Measurements from ENCODE around the gene LDAH.

Gene LDAH

GRCh38 chr2:20678086-20678395, 144.9 kb downstream of the LDAH start:
- DNase-seq = no peak

DNA sequence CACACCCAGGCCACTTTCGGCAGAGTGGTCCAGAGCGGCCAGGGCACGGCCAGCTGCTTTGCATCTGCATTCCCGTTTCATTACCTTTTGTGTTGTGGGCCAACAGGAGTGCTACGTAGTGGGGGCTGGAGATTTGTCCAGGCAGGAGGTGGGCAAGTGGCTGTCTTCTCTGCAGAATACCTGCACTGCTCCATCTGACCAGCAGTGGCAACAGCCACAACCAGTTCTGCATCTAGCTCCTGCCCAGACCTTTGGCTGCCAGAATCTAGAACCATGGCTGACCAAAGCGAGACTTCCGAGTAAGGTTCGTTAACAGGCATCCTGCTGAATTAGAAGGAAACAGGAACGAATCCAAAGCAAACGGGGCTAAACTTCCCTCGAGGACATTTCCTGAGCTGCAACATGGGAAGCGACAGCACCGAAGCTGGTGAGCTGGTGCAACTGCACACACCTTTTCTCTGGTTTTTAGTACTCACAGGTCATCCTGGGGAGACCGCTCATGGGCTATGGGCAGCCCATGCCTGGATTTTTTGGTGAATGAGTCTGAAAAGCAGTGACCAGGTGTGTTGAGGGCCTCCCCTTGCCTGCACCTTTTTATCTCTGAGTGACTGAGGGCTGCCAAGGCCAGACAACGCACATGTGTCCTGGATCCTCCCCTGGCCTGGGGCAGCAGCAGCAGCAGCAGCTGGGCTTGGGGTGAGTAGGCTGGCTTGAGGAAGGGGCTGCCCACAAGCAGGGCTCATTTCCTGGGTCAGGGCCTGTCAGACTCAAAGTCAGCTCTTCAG, 145.4 kb downstream of the LDAH start:
- no peak for DNase-seq

GRCh38 chr2:20676353-20677215, 146.3 kb downstream of the LDAH start:
- DNase-seq = no peak

- peak; percentile 33 for DNase-seq
Observed at GRCh38 chr2:20675701-20676352, 147.1 kb downstream of the LDAH start.

- peak; percentile 13 for DNase-seq
Observed at GRCh38 chr2:20674974-20675679, 147.8 kb downstream of the LDAH start.

DNA sequence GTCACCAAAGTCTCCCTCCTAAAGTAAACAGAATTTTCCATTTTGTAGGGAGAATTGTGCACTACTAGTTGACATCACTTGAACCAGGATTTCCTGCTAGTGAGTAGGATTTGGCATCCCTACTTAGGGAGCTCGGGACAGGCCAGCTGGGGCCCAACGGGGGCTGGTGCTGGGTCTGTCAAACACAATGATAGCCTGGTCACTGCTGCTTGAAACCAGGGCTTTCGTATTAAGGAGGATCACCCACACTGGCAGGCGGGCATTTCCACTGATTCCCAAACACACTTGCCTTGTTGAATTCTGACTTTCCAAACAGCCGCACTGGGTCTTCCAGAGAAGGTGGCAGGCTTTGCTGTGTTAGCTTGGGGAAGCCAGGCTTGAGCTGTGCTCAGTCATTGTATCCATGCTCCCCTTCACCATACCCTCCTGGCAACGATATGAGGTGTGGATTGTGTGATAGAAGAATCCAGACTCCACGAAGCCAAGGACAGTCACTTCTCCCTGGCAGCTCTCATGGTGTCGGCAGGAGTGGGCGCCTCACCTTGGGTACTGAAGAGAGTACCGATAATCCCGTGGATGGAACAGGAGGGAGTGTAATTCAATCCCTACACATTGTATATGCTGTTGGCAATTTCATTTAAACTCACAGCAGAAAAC, 148.5 kb downstream of the LDAH start:
- no peak for DNase-seq

- no peak for DNase-seq
Observed at GRCh38 chr2:20673686-20674308, 149.1 kb downstream of the LDAH start.

DNA sequence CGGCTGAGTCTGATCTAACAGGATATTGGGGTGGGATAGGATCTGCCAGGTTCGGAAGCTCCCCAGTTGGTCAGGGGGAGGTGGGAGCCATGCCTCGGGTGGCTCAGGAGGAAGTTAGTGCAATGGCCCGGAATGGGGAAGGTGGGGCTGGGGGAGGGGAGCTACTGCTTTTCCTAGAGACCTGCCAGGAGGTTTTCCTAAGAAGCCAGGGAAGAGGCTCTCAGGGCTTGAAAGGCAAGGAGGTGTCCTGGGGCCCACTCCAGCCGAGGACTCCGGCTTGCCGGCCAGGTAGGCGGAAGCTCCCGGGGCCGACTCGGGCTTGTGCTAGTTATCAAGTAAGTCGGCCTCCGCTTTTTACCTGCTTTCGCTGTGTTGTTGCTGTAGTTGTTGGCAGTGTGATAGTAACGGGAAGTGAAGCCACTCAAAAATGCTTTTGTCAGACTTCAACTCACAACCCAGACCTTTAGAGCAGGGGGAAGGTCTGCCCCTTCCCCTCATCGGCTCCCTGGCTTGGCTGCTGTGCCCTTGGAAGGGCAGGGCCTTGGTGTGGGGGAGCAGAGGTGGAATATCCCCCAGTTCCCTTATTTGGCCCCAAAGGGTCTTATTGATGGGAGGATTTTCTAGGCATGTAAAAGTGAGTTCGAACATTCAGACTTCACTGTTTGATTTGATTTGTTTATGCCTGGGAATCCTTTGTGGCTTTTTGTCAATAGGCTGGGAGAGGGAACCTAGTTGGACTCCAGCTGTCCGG, 150.5 kb downstream of the LDAH start:
- DNase-seq = no peak

DNA sequence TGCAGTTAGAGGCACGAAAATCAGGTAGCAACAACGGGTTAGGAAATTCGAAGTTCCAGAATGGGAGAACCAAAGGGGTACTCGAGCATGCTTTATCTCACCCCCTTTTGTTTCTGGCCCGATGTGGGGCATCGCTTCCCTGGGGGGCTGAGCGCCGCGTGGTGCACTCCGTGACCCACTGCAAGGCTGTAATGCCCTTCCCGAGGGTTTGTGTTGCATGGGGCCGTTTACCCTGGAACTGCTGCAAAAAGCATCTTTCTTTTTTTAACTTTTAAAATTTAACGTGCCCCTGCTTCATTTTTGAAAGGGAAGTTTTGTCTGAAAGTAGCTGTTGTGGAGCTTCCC, 151.2 kb downstream of the LDAH start:
- no peak for DNase-seq

DNA sequence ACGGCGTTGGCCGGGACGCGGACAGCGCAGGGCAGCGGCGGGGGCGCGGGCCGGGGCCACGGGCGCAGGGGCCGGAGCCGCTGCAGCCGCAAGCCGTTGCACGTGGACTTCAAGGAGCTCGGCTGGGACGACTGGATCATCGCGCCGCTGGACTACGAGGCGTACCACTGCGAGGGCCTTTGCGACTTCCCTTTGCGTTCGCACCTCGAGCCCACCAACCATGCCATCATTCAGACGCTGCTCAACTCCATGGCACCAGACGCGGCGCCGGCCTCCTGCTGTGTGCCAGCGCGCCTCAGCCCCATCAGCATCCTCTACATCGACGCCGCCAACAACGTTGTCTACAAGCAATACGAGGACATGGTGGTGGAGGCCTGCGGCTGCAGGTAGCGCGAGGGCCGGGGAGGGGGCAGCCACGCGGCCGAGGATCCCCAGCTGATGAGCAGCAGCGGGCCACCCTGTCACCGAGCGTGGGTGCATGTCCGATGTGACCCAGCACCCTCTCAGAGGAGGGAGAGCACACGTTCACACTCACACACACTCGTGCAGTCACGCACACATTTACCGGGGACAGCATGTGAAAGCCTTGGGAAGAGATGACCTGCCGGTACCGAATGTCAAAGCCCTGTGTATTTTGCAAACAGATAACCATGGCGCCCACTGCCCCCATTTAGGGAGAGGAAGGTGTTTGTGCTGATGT, 151.7 kb downstream of the LDAH start:
- no peak for DNase-seq

DNA sequence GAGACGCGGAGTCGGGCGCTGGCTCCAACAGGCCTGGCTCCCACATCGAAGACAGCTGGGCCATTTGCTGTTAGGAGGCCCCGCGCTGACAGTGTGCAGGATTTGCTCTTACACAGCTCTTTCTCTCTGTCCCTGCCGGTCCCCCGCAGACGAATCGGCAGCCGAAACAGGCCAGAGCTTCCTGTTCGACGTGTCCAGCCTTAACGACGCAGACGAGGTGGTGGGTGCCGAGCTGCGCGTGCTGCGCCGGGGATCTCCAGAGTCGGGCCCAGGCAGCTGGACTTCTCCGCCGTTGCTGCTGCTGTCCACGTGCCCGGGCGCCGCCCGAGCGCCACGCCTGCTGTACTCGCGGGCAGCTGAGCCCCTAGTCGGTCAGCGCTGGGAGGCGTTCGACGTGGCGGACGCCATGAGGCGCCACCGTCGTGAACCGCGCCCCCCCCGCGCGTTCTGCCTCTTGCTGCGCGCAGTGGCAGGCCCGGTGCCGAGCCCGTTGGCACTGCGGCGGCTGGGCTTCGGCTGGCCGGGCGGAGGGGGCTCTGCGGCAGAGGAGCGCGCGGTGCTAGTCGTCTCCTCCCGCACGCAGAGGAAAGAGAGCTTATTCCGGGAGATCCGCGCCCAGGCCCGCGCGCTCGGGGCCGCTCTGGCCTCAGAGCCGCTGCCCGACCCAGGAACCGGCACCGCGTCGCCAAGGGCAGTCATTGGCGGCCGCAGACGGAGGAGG, 152.4 kb downstream of the LDAH start:
- no peak for DNase-seq

GRCh38 chr2:20669562-20670314, 153.2 kb downstream of the LDAH start:
- no peak for DNase-seq

- DNase-seq = no peak
Observed at GRCh38 chr2:20668871-20669475, 153.9 kb downstream of the LDAH start.

GRCh38 chr2:20668451-20668850, 154.4 kb downstream of the LDAH start:
- DNase-seq = no peak

DNA sequence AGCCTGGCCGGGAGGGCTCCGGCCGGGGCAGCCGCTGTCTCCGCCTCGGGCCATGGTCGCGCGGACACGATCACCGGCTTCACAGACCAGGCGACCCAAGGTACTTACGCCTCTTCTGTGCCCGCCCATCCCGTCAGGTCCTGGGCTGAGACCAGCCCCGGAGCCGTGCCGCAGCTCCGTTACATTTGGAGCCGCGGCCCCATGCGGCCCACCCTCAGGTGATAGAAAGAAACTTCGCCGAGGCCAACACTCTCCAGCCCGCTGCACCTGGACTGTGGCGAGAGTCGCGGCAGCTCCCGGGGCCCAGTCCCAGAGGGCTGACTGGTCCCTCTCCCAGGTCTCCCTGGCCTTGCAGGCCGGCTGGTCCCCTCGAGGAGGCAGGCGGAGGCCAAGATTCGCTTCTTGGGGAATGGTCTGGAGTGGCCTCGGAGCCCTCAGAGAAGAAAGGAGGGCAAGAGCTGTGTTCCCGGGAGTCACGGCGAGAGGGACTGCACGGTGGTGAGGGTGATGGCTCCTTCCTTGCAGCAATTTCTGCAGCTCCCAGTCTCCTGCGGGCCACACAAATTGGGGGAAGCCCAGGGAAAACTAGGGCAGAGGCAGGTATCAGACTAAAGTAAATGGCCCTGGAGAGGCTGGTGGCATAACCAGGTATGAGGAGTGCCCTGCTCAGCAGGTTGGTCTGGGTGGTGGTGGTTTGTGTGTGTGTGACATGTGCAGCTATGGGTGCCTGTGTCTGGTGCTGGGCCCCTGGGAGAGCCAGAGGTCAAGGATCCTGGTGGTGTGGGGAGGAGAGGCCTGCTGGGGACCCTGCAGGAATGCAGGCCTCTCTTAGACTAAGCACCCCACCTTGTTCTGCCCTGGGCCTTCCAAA, 155.1 kb downstream of the LDAH start:
- DNase-seq = no peak

GRCh38 chr2:20667151-20667530, 155.8 kb downstream of the LDAH start:
- DNase-seq = no peak

DNA sequence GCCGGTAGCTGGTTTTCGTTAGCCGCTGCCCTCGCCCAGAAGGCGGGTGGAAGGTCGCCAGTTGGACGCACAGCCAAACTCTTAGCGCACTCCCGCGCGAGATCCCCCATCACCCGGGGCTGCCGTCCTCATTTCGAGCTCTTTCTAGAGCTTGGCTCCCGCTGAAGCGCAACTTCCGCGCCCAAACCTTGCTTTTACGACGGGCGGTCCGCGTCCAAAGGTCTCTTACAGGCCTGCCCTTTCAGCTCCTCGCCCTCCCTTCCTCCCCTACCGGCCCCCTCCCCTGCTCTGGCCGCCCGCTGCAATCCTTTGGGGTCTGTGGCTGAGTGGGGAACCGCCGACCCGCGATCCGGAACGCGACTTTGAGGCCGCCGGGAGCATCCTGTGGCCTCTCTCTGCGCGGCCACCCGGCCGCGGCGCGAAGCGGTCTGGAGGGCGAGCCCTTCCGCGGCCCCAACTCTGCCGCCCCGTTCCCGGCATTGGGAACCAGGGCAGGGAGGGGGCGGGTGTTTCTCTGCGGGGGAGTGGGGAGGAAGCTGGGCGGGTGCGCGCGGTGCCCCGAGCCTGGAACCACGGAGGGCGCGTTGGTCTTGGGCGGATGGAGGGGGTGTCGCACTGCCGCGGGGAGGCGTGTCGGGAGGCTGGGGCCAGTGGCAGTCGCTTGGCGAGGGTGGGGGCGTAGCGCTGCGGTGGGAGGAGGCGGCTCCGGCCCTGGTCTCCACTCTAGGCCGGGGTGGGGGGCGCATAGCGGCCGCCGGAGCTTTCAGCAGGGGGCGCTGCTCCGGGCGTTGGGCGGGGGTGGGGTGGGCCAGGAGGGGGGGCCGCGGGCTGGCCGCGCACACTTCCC, 156.4 kb downstream of the LDAH start, which contains the start of gene GDF7:
TSS of gene GDF7 (plus strand) at position 841 of the 847 bp plus-strand sequence. CDS start 96 bp downstream, outside the sequence.
- DNase-seq = no peak

Data from hematopoietic multipotent progenitor cell treated with erythropoietin and hydrocortisone succinate and interleukin-3 and kit ligand, for 8 days (in vitro differentiated cells).